CD4-positive, alpha-beta T cell (primary cell): ENCODE data around the gene PHF3. TPM values are rescaled to one million over a fixed set of nuclear protein-coding genes. Genes with fewer than 3 reads are reported as not detected.

Source experiments
- ATAC-seq: fragments of 200-7000 bp; cut with Tn5 transposase; one replicate; pipeline ENCODE4 v1.10.0; 2022; ENCODE audit warnings: mild to moderate bottlenecking; ENCODE audit not compliant: poor library complexity
- CTCF ChIA-PET: fragments of 350-600 bp; sonication (Branson Sonifier 250); formaldehyde crosslinking; loops from one replicate; lab custom pipeline; 2021; ENCODE audit warnings: antibody characterized with exemption, inconsistent platforms; lab: Charles Lee
- POLR2A ChIA-PET: fragments of 350-600 bp; sonication (Branson Sonifier 250); formaldehyde crosslinking; loops from one replicate; lab custom pipeline; 2021; ENCODE audit warnings: antibody characterized with exemption, inconsistent platforms; lab: Charles Lee
- DNase-seq, 14 experiments: peaks; one replicate each; pipeline ENCODE4 v3.0.0-alpha.2; 2013 to 2020; ENCODE audit warnings: mixed read lengths in 2 of 14
- H3K27ac ChIP-seq, 2 donors: one replicate each; pipeline versions ENCODE4 v1.5.1 to v1.7.0; 2013; ENCODE audit warnings: low read length in 2 of 2, low read depth in 1 of 2, mild to moderate bottlenecking in 1 of 2
- H3K27me3 ChIP-seq, 2 experiments: 1 replicate in 1 of 2; 2 replicates in 1 of 2; pipeline versions ENCODE4 v1.6.1 to v1.7.0; 2013; ENCODE audit warnings: low read length in 2 of 2, control low read depth in 1 of 2, mild to moderate bottlenecking in 1 of 2, moderate library complexity in 1 of 2; ENCODE audit not compliant: insufficient read depth in 2 of 2, control insufficient read depth in 1 of 2
- H3K36me3 ChIP-seq: one replicate; pipeline ENCODE4 v1.6.1; 2013; ENCODE audit warnings: low read length, control low read depth; ENCODE audit not compliant: insufficient read depth
- H3K4me1 ChIP-seq: one replicate; pipeline ENCODE4 v1.6.1; 2013; ENCODE audit warnings: low read length, control low read depth; ENCODE audit not compliant: insufficient read depth
- H3K4me3 ChIP-seq: one replicate; pipeline ENCODE4 v1.5.1; 2013; ENCODE audit warnings: mild to moderate bottlenecking, low read length, moderate library complexity
- H3K9me3 ChIP-seq, 2 experiments: 1 replicate in 1 of 2; 2 replicates in 1 of 2; pipeline versions ENCODE4 v1.6.1 to v1.7.0; 2013; ENCODE audit warnings: low read length in 2 of 2, mild to moderate bottlenecking in 2 of 2, control low read depth in 1 of 2, moderate library complexity in 1 of 2; ENCODE audit not compliant: control insufficient read depth in 1 of 2, insufficient read depth in 1 of 2
- H3K27ac Mint-ChIP-seq: one replicate; pipeline ENCODE4 v1.8.0; 2020; ENCODE audit warnings: mixed read lengths
- H3K27me3 Mint-ChIP-seq: one replicate; pipeline ENCODE4 v1.8.0; 2021; ENCODE audit warnings: mixed read lengths
- H3K36me3 Mint-ChIP-seq: one replicate; pipeline ENCODE4 v1.8.0; 2021; ENCODE audit warnings: low read depth, mixed read lengths
- H3K4me1 Mint-ChIP-seq: one replicate; pipeline ENCODE4 v1.8.0; 2021; ENCODE audit warnings: low read depth, mixed read lengths
- H3K4me3 Mint-ChIP-seq: one replicate; pipeline ENCODE4 v1.8.0; 2020; ENCODE audit warnings: mild to moderate bottlenecking, mixed read lengths
- H3K9me3 Mint-ChIP-seq: one replicate; pipeline ENCODE4 v1.8.0; 2020; ENCODE audit warnings: mixed read lengths
- intact Hi-C, 2 experiments: fragments of 100-400 bp; cut with DNase I in 1 of 2; cut with micrococcal nuclease in 1 of 2; formaldehyde crosslinking; loops; one replicate each; pipeline versions ENCODE4 v1.15.1 to v1.9.0; 2023 to 2025; cut with DNase I, micrococcal nuclease
- total RNA-seq, 174 experiments: library from RNA in 2 of 174; stranded (reverse) in 2 of 174; gene quantifications; one replicate each; pipeline ENCODE4 v1.2.3 and lab custom pipeline; 2021 to 2026
- TF ChIP-seq, protein P1 (sequence below): fragments of 200-600 bp; IDR thresholded peaks from one replicate; pipeline ENCODE4 v1.8.0; 2022; ENCODE audit warnings: antibody characterized with exemption, mild to moderate bottlenecking

Gene PHF3
- total RNA-seq, 2 experiments from 2014 or later = 125 to 136 TPM

DNA sequence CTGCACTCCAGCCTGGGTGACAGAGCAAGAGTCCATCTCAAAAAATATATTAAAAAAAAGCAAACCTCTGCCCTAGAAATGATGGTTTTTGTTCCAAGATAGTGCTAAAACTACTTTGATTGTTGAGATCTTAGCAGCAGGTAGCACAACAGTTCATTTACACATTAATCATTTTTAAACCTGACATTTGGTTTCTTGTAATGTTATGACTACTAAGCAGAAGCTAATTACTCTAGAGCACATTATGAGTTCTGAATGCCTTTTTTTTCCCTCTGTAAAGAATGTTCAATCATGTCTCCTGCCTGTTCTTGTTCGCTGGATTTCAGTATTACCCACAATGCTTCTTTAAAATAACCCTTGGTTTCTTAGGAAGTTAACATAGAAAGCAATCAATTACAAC is 24.7 kb upstream of the PHF3 start:
- ChIA-PET CTCF (no interaction called here), POLR2A (interaction anchor here (0.9 to 1.6 kb wide), 2 partner anchors 24 to 36 kb away, joined by 3 read pairs; no protein-coding TSS in a partner anchor)
- Mint-ChIP-seq H3K4me1 (no peaks in the 10 kb centered on the region), H3K4me3 (no peak overlapping the region), H3K27ac (no peak overlapping the region), H3K36me3 (no peaks in the 10 kb centered on the region), H3K27me3 (peaks cover 4% of the 10 kb centered on the region), H3K9me3 (no peaks in the 10 kb centered on the region)
- intact Hi-C loops = no loop called here
- no peaks in the 10 kb centered on the region for H3K4me1 ChIP-seq
- H3K27ac ChIP-seq = no peak overlapping the region
- ATAC-seq (no peak), DNase-seq (no peak)
- no peak overlapping the region for H3K4me3 ChIP-seq
- TF ChIP-seq, protein P1, sequence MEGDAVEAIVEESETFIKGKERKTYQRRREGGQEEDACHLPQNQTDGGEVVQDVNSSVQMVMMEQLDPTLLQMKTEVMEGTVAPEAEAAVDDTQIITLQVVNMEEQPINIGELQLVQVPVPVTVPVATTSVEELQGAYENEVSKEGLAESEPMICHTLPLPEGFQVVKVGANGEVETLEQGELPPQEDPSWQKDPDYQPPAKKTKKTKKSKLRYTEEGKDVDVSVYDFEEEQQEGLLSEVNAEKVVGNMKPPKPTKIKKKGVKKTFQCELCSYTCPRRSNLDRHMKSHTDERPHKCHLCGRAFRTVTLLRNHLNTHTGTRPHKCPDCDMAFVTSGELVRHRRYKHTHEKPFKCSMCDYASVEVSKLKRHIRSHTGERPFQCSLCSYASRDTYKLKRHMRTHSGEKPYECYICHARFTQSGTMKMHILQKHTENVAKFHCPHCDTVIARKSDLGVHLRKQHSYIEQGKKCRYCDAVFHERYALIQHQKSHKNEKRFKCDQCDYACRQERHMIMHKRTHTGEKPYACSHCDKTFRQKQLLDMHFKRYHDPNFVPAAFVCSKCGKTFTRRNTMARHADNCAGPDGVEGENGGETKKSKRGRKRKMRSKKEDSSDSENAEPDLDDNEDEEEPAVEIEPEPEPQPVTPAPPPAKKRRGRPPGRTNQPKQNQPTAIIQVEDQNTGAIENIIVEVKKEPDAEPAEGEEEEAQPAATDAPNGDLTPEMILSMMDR = no peak
- H3K27me3 ChIP-seq = no peaks in the 10 kb centered on the region
- no peaks in the 10 kb centered on the region for H3K9me3 ChIP-seq
- H3K36me3 ChIP-seq = no peaks in the 10 kb centered on the region

DNA sequence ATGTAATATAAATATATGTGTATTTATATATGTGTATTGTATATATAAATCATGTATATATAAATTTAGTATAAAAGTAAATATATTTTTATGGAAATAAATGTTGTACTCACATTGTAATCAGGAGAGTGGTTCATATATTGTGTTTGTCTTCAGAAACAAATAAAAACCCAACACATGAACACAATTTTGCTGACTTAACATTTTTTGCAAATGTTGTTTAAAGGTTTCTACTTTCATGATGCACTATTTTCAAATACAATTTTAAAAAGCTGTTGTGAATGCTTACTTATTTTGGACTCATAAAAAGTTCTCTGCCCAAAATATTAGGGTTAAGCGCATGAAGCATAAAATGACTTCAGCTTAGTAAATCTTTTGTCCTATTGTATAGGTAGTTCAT is 24.0 kb upstream of the PHF3 start:
- ChIA-PET CTCF (interaction anchor here (3.2 kb wide), 1 partner anchor 13 kb away, joined by 14 read pairs; no protein-coding TSS in a partner anchor), POLR2A (interaction anchor here (0.9 to 1.6 kb wide), 2 partner anchors 24 to 37 kb away, joined by 3 read pairs; no protein-coding TSS in a partner anchor)
- H3K9me3 Mint-ChIP-seq = no peaks in the 10 kb centered on the region
- Histone ChIP-seq H3K9me3 (no peaks in the 10 kb centered on the region), H3K36me3 (no peaks in the 10 kb centered on the region), H3K27ac (no peak overlapping the region), H3K27me3 (no peaks in the 10 kb centered on the region), H3K4me1 (no peaks in the 10 kb centered on the region), H3K4me3 (no peak overlapping the region)
- no peaks in the 10 kb centered on the region for H3K36me3 Mint-ChIP-seq
- ATAC-seq (no peak), DNase-seq (no peak)
- TF ChIP-seq, protein P1 = no peak
- peaks cover 9% of the 10 kb centered on the region for H3K27me3 Mint-ChIP-seq
- intact Hi-C loops = no loop called here
- no peaks in the 10 kb centered on the region for H3K4me1 Mint-ChIP-seq
- H3K4me3 Mint-ChIP-seq = no peak overlapping the region
- no peak overlapping the region for H3K27ac Mint-ChIP-seq

DNA sequence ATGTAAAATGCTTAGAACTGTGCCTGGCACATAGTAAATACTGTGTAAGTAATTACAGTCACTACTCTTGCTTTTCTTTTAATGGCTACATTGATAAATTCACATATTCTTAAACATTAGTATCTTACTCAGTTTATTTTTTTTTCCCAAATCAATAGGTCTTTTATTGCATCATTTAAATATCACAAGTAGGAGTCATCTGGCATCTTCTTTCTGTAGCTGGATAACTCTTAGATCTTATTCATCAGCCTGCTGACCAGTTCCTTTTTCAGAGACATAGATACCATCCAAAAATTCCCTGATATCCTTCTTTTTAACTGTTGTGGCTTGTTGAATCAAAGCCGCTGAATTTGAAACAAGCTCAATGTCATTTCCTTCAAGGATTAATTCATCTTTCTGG is 20.0 kb upstream of the PHF3 start:
- H3K27me3 Mint-ChIP-seq = peaks cover 41% of the 10 kb centered on the region
- H3K36me3 Mint-ChIP-seq = no peaks in the 10 kb centered on the region
- no peak for DNase-seq
- ATAC-seq = no peak
- Histone ChIP-seq H3K27me3 (peaks cover 0 to 5% of the 10 kb centered on the region in 2 experiments), H3K4me3 (no peak overlapping the region), H3K27ac (no peak overlapping the region), H3K9me3 (no peaks in the 10 kb centered on the region), H3K4me1 (no peaks in the 10 kb centered on the region), H3K36me3 (no peaks in the 10 kb centered on the region)
- TF ChIP-seq, protein P1 = no peak
- ChIA-PET POLR2A (interaction anchor here (0.6 kb wide), 1 partner anchor 16 kb away, joined by 3 read pairs; no protein-coding TSS in a partner anchor), CTCF (no interaction called here)
- no peaks in the 10 kb centered on the region for H3K9me3 Mint-ChIP-seq
- intact Hi-C loops = no loop called here
- no peak overlapping the region for H3K4me3 Mint-ChIP-seq
- no peaks in the 10 kb centered on the region for H3K4me1 Mint-ChIP-seq
- no peak overlapping the region for H3K27ac Mint-ChIP-seq
